PC-9 (cell line): Measurements from ENCODE around the gene CLDN9.

Experiments
- EZH2 ChIP-seq: fragments of 200-600 bp; sonication (generic); IDR thresholded peaks from 2 replicates; pipeline ENCODE4 v1.8.0; 2017; ENCODE audit warnings: antibody characterized with exemption, low read depth
- TF ChIP-seq, protein P1 (sequence below): fragments of 200-600 bp; sonication (generic); conservative IDR thresholded peaks from 2 replicates; pipeline ENCODE4 v1.6.1; 2017; ENCODE audit warnings: mixed run types, antibody characterized with exemption, mild to moderate bottlenecking, moderate library complexity

DNA sequence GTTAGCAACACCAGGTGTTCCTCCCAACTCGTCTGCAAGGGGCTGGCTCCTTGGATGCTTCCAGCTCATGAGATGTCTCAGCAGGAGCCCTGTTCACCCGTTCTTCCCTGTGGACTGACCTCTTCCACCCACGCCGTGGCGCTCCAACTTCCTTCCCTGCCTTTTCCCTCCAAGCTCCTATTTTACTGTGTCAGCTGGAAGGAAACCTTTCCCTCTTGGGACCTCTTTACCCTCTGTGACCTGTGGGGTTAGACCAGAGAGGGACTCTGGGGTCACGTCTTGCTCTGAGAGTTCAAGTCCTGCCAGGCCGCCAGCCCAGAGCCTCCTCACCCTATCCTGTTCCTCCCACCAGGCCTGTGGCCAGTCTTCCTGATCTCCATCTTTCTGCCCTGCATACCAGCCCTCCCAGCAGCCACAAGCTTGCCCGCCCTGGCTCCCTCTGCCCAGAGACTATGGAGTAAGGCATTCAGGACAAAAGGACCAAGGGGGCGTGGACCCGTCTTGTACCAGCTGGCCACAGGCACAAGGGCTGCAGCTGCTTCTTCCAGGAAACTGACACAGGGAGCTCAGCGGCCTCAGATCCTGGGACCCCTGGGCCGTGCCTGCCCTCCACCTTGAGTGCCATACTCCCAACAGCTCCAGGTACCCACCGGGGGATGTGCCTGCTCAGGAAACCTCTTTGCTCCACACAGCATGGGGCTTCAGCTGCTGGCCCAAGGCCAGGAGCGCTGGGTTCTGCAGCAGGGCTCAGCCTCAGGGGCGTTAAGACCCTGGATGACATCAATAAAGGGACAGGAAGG, 40.5 kb upstream of the CLDN9 start:
- TF ChIP-seq, protein P1, sequence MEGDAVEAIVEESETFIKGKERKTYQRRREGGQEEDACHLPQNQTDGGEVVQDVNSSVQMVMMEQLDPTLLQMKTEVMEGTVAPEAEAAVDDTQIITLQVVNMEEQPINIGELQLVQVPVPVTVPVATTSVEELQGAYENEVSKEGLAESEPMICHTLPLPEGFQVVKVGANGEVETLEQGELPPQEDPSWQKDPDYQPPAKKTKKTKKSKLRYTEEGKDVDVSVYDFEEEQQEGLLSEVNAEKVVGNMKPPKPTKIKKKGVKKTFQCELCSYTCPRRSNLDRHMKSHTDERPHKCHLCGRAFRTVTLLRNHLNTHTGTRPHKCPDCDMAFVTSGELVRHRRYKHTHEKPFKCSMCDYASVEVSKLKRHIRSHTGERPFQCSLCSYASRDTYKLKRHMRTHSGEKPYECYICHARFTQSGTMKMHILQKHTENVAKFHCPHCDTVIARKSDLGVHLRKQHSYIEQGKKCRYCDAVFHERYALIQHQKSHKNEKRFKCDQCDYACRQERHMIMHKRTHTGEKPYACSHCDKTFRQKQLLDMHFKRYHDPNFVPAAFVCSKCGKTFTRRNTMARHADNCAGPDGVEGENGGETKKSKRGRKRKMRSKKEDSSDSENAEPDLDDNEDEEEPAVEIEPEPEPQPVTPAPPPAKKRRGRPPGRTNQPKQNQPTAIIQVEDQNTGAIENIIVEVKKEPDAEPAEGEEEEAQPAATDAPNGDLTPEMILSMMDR, result no peak
- TF ChIP-seq EZH2, result no peak
